AG04450 (cell line): ENCODE data around the gene FAM25G. TPM values are rescaled to one million over a fixed set of nuclear protein-coding genes. Genes with fewer than 3 reads are reported as not detected.
"Not testable (repeated sequence)": the region's sequence is repeated elsewhere in the genome, so short reads cannot be mapped to it uniquely, and the experiment has no call there.

ENCODE experiments used
- CTCF ChIA-PET: fragments of 300-600, 350-600 bp; formaldehyde crosslinking; extraction: SDS; loops from one replicate; lab custom pipeline; 2022; ENCODE audit warnings: antibody characterized with exemption, inconsistent platforms; lab: Charles Lee
- POLR2A ChIA-PET: fragments of 350-600 bp; formaldehyde crosslinking; extraction: SDS; loops from one replicate; lab custom pipeline; 2021; ENCODE audit warnings: antibody characterized with exemption, inconsistent platforms; lab: Yijun Ruan, JAX
- DNase-seq: peaks from one replicate; pipeline ENCODE4 v3.0.0-alpha.2; 2011; ENCODE audit warnings: low read depth, low spot score
- H3K27ac ChIP-seq: one replicate; pipeline ENCODE4 v1.5.1; 2012; ENCODE audit warnings: low read depth, low read length, control low read depth
- H3K27me3 ChIP-seq: one replicate; pipeline ENCODE4 v1.6.0; 2012; ENCODE audit warnings: low read length; ENCODE audit not compliant: control insufficient read depth, insufficient read depth
- H3K4me3 ChIP-seq: 2 replicates; pipeline ENCODE4 v1.5.1; 2011; ENCODE audit warnings: mild to moderate bottlenecking, low read depth, low read length, control low read depth
- H3K9me3 ChIP-seq: 2 replicates; pipeline ENCODE4 v1.5.1; 2012; ENCODE audit warnings: low read length; ENCODE audit not compliant: control insufficient read depth, insufficient read depth
- polyA minus RNA-seq: library from RNA; depleted of rRNA, polyadenylated mRNA; stranded (reverse); fragments of >200 nt; gene quantifications from 2 replicates; pipeline ENCODE4 v1.2.3, GENCODE V29; 2011; rRNA and poly(A)+ RNA removed
- polyA plus RNA-seq: library from polyadenylated mRNA; depleted of rRNA; stranded (reverse); fragments of >200 nt; gene quantifications from 2 replicates; pipeline ENCODE4 v1.2.3, GENCODE V29; 2011; rRNA removed

Gene FAM25G
- polyA plus RNA-seq (not detected in 2 replicates), polyA minus RNA-seq (not detected in 2 replicates)

DNA sequence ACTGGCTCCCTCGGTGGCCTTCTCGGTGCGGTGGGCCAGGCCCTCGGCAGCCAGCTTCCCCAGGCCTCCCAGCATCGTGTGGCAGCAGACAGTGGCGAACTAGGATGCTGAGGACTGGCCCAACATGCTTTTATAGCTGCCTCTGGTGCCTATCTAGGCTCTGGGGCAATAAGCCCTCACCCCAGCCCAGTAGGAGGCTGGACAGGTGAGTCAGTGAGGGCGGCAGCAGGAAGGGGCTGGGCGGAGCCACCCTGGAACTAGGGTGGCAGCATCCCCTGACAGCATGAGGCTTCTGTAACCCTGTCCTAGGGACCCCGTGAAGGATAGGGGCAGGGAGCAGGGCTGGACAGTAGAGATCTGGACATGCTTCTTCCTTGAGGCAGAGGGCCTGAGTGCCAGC lies at the start of gene FAM25G:
Gene FAM25G (minus strand): TSS at position 101 of the 400 bp plus-strand sequence. CDS start 26 bp downstream, at position 75.
- POLR2A ChIA-PET, DNase-seq, H3K4me3 ChIP-seq, H3K9me3 ChIP-seq, H3K27ac ChIP-seq, CTCF ChIA-PET, H3K27me3 ChIP-seq: not testable (repeated sequence)

DNA sequence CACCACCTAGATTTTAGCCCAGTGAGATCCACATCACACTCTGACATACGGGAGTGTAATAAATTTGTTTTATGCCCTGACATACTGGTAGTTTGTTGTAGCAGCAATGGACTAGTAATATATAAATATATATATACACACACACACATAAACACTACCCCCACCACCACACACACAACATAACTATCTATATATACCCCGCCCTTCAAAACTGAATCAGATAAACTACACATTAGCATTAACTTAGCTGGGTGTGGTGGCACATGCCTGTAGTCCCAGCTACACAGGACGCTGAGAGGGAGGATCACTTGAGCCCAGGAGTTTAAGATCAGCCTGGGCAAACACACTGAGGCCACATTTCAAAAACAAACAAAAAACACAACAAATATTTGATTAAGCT lies 44.9 kb upstream of the FAM25G start:
- CTCF ChIA-PET, H3K4me3 ChIP-seq, H3K9me3 ChIP-seq, H3K27ac ChIP-seq, DNase-seq, H3K27me3 ChIP-seq, POLR2A ChIA-PET: not testable (repeated sequence)

DNA sequence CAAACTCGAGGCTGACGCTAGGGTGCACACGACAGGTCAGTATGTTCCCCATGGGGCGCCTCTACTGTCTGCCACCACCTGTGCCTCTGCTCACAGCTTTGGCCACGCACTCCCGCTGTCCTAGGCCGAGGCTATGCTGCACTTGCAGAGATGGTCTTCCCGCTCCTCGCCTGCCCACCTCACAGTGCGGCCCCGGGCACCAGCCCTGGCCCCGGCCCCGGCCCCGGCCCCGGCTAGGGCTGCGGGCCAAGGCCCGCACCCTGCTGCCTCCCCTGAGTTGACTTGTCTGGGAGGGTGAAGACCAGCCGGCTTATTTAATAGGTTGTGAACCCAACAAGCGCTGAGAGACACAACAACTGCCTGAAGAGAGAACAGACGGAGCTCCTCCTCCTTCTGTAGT lies 32.0 kb upstream of the FAM25G start, which contains the start of gene AGAP9:
Gene AGAP9 (minus strand): TSS at position 164 of the 400 bp plus-strand sequence. CDS start 112 bp downstream, at position 52.
- CTCF ChIA-PET, POLR2A ChIA-PET, H3K27me3 ChIP-seq, H3K4me3 ChIP-seq, H3K27ac ChIP-seq, H3K9me3 ChIP-seq, DNase-seq: not testable (repeated sequence)

- H3K4me3 ChIP-seq, H3K27ac ChIP-seq, H3K27me3 ChIP-seq, H3K9me3 ChIP-seq, CTCF ChIA-PET, POLR2A ChIA-PET, DNase-seq: not testable (repeated sequence)
Observed at GRCh38 chr10:47502313-47502712, 10.8 kb upstream of the FAM25G start.

GRCh38 chr10:47494226-47494625 lies 2.7 kb upstream of the FAM25G start:
- H3K9me3 ChIP-seq, DNase-seq, CTCF ChIA-PET, H3K4me3 ChIP-seq, POLR2A ChIA-PET, H3K27me3 ChIP-seq, H3K27ac ChIP-seq: not testable (repeated sequence)

- DNase-seq, H3K27ac ChIP-seq, POLR2A ChIA-PET, H3K4me3 ChIP-seq, H3K9me3 ChIP-seq, H3K27me3 ChIP-seq, CTCF ChIA-PET: not testable (repeated sequence)
Observed at GRCh38 chr10:47489630-47490029, 1.9 kb downstream of the FAM25G start.

DNA sequence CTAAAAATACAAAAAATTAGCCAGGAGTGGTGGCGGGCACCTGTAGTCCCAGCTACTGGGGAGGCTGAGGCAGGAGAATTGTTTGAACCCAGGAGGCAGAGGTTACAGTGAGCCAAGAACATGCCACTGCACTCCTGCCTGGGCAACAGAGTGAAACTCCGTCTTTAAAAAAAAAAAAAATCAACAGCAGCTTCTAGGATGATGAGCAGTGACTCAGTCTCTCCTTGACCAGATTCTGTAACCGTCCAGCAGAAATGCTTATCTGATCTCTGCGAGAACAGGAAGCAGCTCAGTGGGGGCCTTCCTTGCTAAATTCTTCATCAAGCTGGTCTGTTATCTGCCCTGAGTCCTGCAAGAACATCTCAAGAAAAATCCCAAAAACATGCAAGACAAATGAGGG lies 5.6 kb downstream of the FAM25G start:
- POLR2A ChIA-PET, CTCF ChIA-PET, H3K27me3 ChIP-seq, H3K4me3 ChIP-seq, H3K9me3 ChIP-seq, H3K27ac ChIP-seq: not testable (repeated sequence)
- DNase-seq: peak; percentile 3

- POLR2A ChIA-PET, H3K9me3 ChIP-seq, DNase-seq, H3K4me3 ChIP-seq, H3K27me3 ChIP-seq, H3K27ac ChIP-seq, CTCF ChIA-PET: not testable (repeated sequence)
Observed at GRCh38 chr10:47484786-47485185, 6.7 kb downstream of the FAM25G start.

- DNase-seq, H3K27ac ChIP-seq, H3K9me3 ChIP-seq, H3K27me3 ChIP-seq, POLR2A ChIA-PET, CTCF ChIA-PET, H3K4me3 ChIP-seq: not testable (repeated sequence)
Observed at GRCh38 chr10:47483923-47484322, 7.6 kb downstream of the FAM25G start, which contains the start of gene ANXA8. TSS of gene ANXA8 (minus strand) at chr10:47484115. CDS start at chr10:47483933, 182 bp downstream.

DNA sequence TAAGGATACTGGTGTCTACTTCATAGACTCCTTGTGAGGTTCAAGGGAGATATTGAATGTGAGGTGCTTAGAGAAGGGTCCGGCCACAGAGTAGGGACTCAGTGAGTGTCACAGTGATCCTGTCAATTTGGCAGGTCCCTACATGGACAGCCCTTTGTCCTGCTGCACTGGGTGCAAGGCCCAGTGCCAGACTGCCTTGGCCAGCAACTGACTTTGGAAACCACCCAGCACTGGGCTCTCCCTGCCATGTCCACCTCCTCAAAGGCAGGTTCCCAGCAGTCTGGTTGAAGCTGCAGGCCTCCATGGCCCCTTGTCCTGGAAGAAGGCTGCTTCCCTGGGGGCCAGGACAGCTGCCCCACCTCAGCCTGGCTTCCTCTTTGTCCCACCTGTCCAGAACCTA lies 9.1 kb downstream of the FAM25G start:
- DNase-seq, H3K27ac ChIP-seq, H3K27me3 ChIP-seq, H3K9me3 ChIP-seq, H3K4me3 ChIP-seq, CTCF ChIA-PET, POLR2A ChIA-PET: not testable (repeated sequence)

- H3K27ac ChIP-seq, CTCF ChIA-PET, DNase-seq, POLR2A ChIA-PET, H3K9me3 ChIP-seq, H3K4me3 ChIP-seq, H3K27me3 ChIP-seq: not testable (repeated sequence)
Observed at GRCh38 chr10:47481768-47482181, 9.7 kb downstream of the FAM25G start.

GRCh38 chr10:47481182-47481766 lies 10.2 kb downstream of the FAM25G start:
- H3K4me3 ChIP-seq, H3K9me3 ChIP-seq, H3K27ac ChIP-seq, CTCF ChIA-PET, H3K27me3 ChIP-seq, DNase-seq, POLR2A ChIA-PET: not testable (repeated sequence)
